IPS-11a (cell line): ENCODE measurements around the gene PRMT5.

Source experiments
- H3K4me3 ChIP-seq: one replicate; pipeline ENCODE4 v1.5.1; 2013; ENCODE audit warnings: low read depth, low read length, control low read depth

The PRMT5 gene

DNA sequence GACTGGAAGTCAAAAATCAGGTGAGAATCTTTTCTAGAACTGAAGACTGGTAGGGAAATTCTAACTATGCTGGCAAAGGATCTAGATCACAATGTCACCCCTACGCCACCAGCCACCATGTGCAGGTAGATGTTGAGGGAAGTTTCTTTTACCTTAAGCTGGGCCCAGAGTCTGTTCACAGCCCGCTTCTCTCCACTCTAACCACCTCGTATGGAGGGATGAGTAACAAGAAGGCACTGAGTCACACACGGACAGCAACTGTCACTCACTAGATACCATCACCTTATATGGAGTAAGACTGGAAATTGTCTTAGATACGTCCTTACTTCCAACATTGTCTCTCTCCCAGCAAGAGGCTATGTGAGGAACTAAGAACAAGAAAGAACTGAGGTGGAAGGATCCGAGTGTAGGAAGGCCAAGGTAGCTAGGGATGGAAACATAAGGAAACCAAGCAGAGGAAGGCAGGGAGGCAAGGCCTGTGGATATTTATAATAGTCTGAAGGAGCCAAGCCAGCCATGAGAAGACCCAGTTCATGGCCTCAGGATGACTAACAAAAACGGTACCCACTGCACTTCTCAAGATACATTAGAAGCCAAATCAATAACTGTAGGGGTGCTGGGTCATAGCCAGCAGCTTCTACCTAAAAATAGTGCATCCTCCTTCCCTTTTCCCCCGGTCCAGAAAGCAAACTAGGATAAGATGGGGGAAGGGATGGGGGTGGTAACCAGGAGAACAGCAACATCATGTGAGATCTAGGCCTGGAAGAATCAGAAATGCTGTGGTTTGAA lies 30.7 kb downstream of the PRMT5 start:
- no peak overlapping the region for H3K4me3 ChIP-seq

GRCh38 chr14:22897357-22897756 lies 31.8 kb downstream of the PRMT5 start:
- H3K4me3 ChIP-seq = no peak overlapping the region

GRCh38 chr14:22896760-22897159 lies 32.4 kb downstream of the PRMT5 start:
- H3K4me3 ChIP-seq = no peak overlapping the region

- no peak overlapping the region for H3K4me3 ChIP-seq
Observed at GRCh38 chr14:22896356-22896755, 32.8 kb downstream of the PRMT5 start.

DNA sequence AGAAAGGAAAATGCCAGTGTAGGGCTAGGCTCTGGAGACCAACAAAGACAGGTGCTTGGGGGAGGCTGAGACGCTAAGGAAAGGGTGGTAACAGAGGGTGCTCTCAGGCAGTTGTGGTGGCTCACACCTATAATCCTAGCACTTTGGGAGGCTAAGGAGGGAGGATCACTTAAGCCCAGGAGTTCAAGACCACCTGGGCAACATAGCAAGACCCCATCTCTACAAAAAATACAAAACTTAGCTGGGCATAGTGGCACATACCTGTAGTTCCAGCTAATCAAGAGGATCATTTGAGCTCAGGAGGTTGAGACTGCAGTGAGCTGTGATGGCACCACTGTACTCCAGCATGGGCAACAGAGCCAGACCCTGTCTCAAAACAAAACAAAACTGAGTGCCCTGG lies 33.8 kb downstream of the PRMT5 start:
- H3K4me3 ChIP-seq = no peak overlapping the region

DNA sequence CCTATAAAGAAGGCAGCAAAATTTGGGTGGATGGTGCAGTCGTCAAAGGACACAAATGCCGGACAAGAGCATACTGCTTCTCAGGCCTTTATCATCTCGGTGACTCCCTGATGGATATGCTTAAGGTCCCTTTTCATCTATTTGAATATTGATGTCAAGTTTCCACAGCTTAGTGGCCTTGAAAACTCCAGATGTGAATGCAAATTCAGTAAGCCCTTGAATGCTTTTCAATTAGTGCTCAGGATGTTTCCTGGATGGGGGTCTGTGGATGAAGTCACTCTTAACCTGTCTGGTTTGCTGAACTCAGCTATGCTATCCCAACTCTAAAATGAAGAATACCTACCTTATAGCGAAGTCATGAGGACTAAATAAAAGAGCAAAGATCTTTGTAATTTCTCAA lies 35.5 kb downstream of the PRMT5 start:
- H3K4me3 ChIP-seq = no peak overlapping the region

- no peak overlapping the region for H3K4me3 ChIP-seq
Observed at GRCh38 chr14:22892488-22892887, 36.7 kb downstream of the PRMT5 start.

GRCh38 chr14:22890416-22890815 lies 38.8 kb downstream of the PRMT5 start:
- no peak overlapping the region for H3K4me3 ChIP-seq

- H3K4me3 ChIP-seq = no peak overlapping the region
Observed at GRCh38 chr14:22888662-22889061, 40.5 kb downstream of the PRMT5 start.

DNA sequence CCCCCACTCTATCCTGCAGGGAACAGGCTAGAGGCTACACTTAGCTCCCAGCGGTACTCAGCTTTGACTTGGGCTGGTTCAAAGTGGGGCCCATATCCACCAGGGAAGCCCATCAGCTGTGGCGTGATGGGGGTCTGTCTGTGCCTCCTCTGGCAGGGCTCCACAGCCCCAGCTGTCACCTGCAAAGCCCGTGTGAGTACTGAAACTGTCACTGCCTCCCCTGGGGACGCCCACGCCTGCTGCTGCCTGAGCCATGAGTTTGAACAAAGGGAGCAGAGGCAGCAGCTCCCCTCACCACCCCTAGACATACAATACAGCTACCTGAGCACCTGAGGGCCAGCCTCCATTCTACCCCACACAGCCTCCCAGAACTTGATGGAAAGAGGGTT lies 41.2 kb downstream of the PRMT5 start:
- no peak overlapping the region for H3K4me3 ChIP-seq

DNA sequence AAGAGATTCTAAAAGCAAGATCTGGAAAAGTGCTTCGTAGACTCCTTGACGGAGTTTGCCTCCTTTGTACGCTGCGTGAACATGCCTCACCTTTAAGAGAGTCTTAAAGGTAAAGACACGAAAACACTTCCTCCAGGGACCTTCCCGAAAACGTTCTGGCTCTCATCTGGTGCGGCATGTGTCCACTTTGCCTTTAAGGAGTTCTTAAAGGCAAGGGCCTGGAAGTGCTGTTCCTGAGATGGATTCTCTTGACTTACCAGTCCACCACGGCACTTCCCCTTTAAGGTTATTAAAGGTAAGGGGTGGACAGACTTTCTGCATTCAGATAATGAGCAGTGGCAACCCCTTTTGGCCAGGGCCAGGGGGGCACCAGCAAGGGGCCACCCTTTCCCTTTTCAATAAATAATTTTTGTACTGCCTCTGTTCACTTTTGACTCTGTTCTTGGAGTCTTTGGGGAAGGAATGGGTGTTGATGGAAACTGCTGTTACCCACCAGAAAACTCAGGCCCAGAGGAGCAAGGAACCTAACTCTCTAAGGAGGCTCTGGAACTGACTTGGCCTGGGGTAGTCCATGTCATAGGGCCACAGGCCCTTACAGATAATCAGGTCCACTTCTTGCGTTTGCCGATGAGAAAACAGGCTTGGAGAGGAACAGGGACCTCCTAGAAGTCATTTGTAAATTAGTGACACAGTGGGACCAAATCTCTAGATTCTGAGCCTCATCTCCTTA lies 41.8 kb downstream of the PRMT5 start:
- H3K4me3 ChIP-seq = peak overlapping the region; percentile 58

GRCh38 chr14:22886500-22887259 lies 42.5 kb downstream of the PRMT5 start:
- peak overlapping the region; percentile 58 for H3K4me3 ChIP-seq

- peak overlapping the region; percentile 46 for H3K4me3 ChIP-seq
Observed at GRCh38 chr14:22885975-22886374, 43.2 kb downstream of the PRMT5 start.

DNA sequence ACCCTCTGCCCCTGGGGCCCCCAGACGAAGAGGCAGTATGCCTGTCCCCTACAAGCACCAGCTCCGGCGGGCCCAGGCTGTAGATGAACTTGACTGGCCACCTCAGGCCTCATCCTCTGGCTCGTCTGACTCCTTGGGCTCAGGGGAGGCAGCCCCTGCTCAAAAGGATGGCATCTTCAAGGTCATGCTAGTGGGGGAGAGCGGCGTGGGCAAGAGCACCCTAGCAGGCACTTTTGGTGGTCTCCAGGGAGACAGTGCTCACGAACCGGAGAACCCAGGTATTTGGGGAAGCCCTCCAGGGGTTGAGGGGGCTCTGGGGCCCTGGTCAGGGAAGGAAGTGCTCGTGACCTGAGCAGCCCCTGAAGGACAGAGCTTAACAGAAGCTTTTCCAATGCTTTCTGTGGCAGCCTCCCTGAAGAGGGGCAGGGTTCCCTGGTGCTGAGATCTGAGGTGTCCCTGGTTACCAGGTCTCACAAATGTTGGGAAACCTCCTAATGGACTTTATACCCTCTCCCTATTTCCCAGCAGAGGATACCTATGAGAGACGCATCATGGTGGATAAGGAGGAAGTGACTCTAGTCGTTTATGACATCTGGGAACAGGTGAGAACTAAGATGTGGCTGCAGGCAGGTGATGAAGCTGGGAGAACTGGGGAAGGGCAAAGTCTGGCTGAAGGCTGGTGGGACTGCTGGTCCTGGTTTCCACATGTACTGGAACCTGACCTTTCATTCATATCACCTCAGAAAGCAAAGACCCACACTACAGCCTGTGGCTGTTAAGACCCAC lies 44.2 kb downstream of the PRMT5 start:
- no peak overlapping the region for H3K4me3 ChIP-seq

DNA sequence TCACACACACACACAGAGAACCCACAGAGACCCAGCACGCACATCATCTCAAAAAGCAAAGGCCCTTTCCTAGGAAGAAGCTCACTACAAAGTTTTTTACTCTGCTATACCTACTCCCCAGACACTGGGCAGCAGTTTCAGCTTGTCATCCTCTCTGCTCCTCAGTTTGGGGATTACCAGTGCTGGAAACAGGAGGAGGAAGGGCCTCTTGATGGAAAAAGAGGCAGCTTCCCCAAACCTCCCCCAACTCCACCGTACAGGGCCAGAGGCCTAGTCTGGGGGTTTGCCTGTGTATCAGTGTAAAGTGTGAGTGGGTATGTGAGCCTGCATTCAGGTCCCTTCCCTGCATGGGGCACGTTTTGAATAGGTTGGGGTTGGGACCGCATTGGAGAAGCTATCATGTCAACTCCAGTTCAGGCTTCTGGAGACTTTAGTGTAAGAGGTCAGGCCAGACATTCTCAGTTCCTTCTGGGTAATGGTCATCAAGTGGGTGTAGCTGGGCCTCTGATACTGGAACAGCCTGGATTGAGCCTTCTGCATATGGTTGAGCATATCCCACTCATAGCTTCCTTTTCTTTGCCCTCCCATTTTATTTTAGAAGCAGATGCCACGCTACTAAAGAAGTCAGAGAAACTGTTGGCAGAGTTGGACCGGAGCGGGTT lies 45.0 kb downstream of the PRMT5 start:
- no peak overlapping the region for H3K4me3 ChIP-seq

DNA sequence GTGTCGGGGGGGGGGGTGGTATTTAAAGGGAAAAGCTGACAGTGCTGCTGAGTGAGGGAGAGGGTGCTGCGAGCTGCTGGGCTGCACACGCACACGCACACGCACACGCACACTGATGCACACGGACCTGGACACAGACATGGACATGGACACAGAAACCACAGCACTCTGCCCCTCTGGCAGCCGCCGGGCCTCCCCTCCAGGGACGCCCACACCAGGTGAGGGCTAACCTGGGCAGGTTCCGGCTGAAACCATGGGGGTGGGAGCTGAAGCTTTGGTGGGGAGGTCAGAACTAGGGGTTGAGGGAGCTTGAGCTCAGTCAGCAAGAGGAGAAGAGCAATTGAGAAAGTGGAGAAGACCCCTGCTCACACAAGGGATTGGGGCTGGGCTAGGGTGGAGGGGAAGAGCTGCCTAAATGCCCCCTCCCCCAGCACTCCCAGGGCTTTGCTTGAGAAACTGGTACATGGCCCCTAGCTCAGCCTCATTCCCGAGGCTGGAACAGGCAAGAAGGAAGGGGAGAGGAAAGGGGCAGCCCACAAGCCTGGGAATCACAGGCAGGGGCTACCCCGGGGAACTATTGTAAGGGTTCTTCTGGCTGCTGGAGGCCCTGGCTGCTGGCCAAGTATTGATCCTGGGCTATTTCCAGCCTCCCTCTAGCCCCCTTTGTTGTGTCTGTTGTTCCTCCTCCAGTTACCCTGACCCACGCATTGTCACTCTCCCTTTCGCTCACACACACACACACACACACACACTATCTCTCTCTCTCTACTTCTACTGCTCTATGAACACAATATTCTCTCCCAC lies 45.8 kb downstream of the PRMT5 start, which contains the start of gene REM2:
TSS of gene REM2 (plus strand) at position 50 of the 804 bp plus-strand sequence. CDS start at position 116, 66 bp downstream.
- no peak within 1 kb of the TSS for H3K4me3 ChIP-seq

DNA sequence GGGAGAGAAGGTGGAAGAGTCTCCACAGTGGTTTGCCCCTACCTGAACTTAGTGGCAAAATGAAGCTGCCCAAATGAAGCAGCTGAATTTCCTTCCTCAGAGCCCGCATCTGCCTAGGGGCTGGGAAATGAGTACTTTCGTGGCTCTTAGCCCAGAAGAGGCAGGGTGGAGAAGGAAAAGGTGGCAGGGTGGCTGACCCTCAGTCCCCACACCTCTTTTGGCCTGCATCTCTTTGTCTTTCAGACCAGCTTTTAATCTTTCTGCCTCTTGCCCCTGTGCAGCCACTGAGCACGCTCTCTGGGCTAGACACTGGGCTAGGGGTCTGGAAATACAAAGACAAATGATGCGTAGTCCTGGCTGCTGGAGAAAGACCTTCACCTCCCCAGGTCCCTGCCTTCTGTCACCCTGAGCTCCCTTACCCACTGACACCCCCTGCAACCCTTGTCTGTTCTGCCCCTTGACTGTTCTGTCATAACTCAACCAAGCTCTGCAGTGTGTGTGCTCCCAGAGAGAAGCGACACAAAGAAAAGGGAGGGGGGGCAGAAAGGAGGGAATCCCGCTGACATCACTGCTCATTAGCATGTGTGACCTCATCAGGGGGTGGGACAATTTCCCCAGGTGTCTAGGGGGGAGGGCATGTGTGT lies 46.5 kb downstream of the PRMT5 start:
- no peak overlapping the region for H3K4me3 ChIP-seq

DNA sequence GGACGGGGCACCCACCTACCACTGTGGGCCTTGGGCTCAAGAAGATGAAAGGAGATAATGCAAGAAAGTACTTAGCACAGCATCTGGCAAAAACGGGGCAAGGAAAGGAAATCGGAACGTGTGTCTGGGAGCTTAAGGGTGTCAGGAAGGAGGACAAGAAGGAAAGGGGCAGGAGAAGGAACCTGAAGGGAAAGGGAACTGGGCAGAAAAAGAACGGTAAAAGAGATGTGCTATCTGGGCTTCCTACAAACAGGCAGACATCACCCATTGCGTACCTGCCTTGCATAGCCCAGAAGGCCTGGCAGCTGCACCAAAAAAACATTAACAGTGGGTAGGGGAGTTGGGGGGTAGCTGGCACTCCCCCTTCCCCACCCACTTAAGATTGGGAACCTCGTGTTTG lies 47.1 kb downstream of the PRMT5 start:
- H3K4me3 ChIP-seq = no peak overlapping the region
